Memory B cell (primary cell): ENCODE results near the gene RBP5.

Experiments
- ATAC-seq: fragments of 150-1000 bp; cut with Tn5 transposase; 2 replicates; pipeline ENCODE4 v1.10.0; 2021; ENCODE audit warnings: low read depth, mild to moderate bottlenecking, moderate library complexity
- DNase-seq, 2 donors: peaks; one replicate each; pipeline ENCODE4 v3.0.0; 2022; ENCODE audit warnings: low spot score in 2 of 2
- H3K27ac Mint-ChIP-seq: one replicate; pipeline ENCODE4 v1.8.0; 2022; ENCODE audit warnings: mild to moderate bottlenecking, moderate library complexity, mixed read lengths
- H3K27me3 Mint-ChIP-seq: one replicate; pipeline ENCODE4 v1.8.0; 2022; ENCODE audit warnings: mixed read lengths
- H3K36me3 Mint-ChIP-seq: one replicate; pipeline ENCODE4 v1.8.0; 2022; ENCODE audit warnings: mild to moderate bottlenecking, mixed read lengths
- H3K4me1 Mint-ChIP-seq: one replicate; pipeline ENCODE4 v1.8.0; 2022; ENCODE audit warnings: mixed read lengths
- H3K4me3 Mint-ChIP-seq: one replicate; pipeline ENCODE4 v1.8.0; 2022; ENCODE audit warnings: mild to moderate bottlenecking, moderate library complexity, mixed read lengths
- H3K9me3 Mint-ChIP-seq: one replicate; pipeline ENCODE4 v1.8.0; 2022; ENCODE audit warnings: mixed read lengths

The RBP5 gene

GRCh38 chr12:7076493-7076892, 52.2 kb downstream of the RBP5 start:
- Mint-ChIP-seq H3K9me3 (no peaks in the 10 kb centered on the region), H3K27ac (no peak overlapping the region)

GRCh38 chr12:7075939-7076338, 52.8 kb downstream of the RBP5 start:
- DNase-seq (no peak), ATAC-seq (no peak)
- no peak overlapping the region for H3K4me3 Mint-ChIP-seq
- H3K4me1 Mint-ChIP-seq = no peaks in the 10 kb centered on the region
- H3K27me3 Mint-ChIP-seq = peaks cover 18% of the 10 kb centered on the region
- H3K36me3 Mint-ChIP-seq = no peaks in the 10 kb centered on the region
- H3K27ac Mint-ChIP-seq = no peak overlapping the region
- no peaks in the 10 kb centered on the region for H3K9me3 Mint-ChIP-seq

More at GRCh38 chr12:7076493-7076892, 52.2 kb downstream of the RBP5 start:
- no peaks in the 10 kb centered on the region for H3K36me3 Mint-ChIP-seq
- peaks cover 18% of the 10 kb centered on the region for H3K27me3 Mint-ChIP-seq
- H3K4me1 Mint-ChIP-seq = no peaks in the 10 kb centered on the region
- ATAC-seq (no peak), DNase-seq (no peak)
- no peak overlapping the region for H3K4me3 Mint-ChIP-seq

GRCh38 chr12:7075518-7075917, 53.2 kb downstream of the RBP5 start:
- no peaks in the 10 kb centered on the region for H3K9me3 Mint-ChIP-seq
- H3K27me3 Mint-ChIP-seq = peaks cover 21% of the 10 kb centered on the region
- DNase-seq (no peak), ATAC-seq (no peak)
- no peak overlapping the region for H3K27ac Mint-ChIP-seq
- H3K36me3 Mint-ChIP-seq = no peaks in the 10 kb centered on the region
- no peak overlapping the region for H3K4me3 Mint-ChIP-seq
- H3K4me1 Mint-ChIP-seq = no peaks in the 10 kb centered on the region

GRCh38 chr12:7073946-7074345, 54.7 kb downstream of the RBP5 start:
- Mint-ChIP-seq H3K36me3 (no peaks in the 10 kb centered on the region), H3K4me3 (no peak overlapping the region), H3K27ac (no peak overlapping the region), H3K27me3 (peaks cover 22% of the 10 kb centered on the region), H3K9me3 (no peaks in the 10 kb centered on the region), H3K4me1 (no peaks in the 10 kb centered on the region)
- ATAC-seq (no peak), DNase-seq (no peak)
